ENCODE results near the gene NHEJ1.

- TF ChIP-seq CTCF (IDR thresholded peaks at IDR 0.05; ENCODE audit: insufficient read depth, low read length, poor library complexity, severe bottlenecking): no peak
- TF ChIP-seq EZH2phosphoT487 (conservative IDR thresholded peaks at IDR 0.05; ENCODE audit: low read length): no peak
Observed at GRCh38 chr2:219042750-219043149, 117.9 kb downstream of the NHEJ1 start.
